VCaP (cell line): ENCODE data around the gene NAP1L1.

Source experiments
- H3K27ac ChIP-seq: fragments of 450-650 bp; 2 replicates; pipeline ENCODE4 v1.5.1; 2017
- TF ChIP-seq, protein P1 (sequence below): fragments of 450-650 bp; conservative IDR thresholded peaks from 2 replicates; pipeline ENCODE4 v1.5.1; 2017; ENCODE audit warnings: mild to moderate bottlenecking, moderate library complexity

NAP1L1 gene, protein sequence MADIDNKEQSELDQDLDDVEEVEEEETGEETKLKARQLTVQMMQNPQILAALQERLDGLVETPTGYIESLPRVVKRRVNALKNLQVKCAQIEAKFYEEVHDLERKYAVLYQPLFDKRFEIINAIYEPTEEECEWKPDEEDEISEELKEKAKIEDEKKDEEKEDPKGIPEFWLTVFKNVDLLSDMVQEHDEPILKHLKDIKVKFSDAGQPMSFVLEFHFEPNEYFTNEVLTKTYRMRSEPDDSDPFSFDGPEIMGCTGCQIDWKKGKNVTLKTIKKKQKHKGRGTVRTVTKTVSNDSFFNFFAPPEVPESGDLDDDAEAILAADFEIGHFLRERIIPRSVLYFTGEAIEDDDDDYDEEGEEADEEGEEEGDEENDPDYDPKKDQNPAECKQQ

DNA sequence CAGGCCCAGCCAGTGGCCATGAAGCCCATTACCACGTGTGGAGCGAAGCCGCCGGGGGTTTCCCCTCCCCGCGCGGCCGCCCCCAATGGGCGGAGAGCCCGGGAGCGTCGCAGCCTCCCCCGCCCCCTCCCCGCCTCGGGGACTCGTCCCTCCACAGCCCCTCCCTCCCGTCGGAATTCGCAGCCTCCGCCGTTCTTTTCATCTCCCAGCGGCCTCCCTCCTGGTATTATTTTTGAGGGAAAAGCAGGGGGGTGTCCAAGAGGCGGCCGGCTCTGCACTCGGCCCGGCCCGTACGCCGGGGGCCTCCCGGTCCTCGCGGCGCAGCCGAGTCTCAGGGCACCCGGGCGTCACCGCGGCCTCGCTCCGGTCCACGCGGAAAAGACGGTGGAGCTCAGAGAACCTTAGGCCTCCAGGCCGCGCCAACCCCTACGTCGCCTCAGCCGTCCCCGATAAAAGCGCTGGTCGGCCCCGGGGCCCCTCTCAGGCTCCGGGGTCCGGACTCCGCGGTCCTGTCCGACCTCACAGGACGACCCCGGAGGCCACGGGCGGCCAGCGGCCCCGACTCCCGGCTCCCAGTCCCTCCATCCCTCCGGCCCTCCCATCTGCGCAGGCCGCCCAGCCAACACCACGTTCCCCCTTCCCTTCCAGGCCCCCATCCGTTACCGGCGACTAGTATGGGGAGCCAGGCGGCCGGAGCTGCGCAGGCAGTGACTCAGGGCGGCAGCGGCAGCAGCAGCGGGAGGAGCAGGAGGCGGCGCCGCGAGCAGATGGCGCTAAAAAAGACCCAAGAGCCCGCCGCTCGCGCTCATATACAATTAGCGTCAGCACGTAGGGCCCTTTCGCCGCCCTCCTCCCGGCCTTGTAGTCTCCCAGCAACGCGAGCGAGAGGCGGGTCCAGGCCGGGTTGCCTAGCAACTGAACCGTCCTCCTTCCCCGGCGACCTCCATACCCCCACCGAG lies at the start of gene NAP1L1:
Gene NAP1L1, minus strand, starts transcription at position 782 of the 959 bp plus-strand sequence. CDS start 10,466 bp downstream, outside the sequence.
- peak within 1 kb of the TSS; percentile 98 for H3K27ac ChIP-seq
- TF ChIP-seq, protein P1, sequence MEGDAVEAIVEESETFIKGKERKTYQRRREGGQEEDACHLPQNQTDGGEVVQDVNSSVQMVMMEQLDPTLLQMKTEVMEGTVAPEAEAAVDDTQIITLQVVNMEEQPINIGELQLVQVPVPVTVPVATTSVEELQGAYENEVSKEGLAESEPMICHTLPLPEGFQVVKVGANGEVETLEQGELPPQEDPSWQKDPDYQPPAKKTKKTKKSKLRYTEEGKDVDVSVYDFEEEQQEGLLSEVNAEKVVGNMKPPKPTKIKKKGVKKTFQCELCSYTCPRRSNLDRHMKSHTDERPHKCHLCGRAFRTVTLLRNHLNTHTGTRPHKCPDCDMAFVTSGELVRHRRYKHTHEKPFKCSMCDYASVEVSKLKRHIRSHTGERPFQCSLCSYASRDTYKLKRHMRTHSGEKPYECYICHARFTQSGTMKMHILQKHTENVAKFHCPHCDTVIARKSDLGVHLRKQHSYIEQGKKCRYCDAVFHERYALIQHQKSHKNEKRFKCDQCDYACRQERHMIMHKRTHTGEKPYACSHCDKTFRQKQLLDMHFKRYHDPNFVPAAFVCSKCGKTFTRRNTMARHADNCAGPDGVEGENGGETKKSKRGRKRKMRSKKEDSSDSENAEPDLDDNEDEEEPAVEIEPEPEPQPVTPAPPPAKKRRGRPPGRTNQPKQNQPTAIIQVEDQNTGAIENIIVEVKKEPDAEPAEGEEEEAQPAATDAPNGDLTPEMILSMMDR: no peak

DNA sequence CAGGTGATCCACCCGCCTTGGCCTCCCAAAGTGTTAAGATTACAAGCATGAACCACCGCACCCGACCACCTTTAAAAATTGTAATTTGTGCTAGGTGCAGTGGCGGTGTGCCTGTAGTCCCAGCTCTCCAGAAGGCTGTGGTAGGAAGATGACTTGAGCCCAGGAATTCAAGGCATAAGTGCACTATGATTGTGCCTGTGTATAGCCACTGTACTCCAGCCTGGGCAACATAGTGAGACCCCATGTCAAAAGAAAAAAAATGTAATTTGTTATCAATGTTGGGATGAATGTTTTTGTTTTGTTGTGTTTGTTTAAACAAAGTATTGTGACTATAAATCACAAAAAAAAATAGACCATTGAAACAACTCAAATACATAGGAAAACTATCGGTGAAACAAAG lies 43.1 kb upstream of the NAP1L1 start:
- no peak overlapping the region for H3K27ac ChIP-seq
- TF ChIP-seq, protein P1: no peak

DNA sequence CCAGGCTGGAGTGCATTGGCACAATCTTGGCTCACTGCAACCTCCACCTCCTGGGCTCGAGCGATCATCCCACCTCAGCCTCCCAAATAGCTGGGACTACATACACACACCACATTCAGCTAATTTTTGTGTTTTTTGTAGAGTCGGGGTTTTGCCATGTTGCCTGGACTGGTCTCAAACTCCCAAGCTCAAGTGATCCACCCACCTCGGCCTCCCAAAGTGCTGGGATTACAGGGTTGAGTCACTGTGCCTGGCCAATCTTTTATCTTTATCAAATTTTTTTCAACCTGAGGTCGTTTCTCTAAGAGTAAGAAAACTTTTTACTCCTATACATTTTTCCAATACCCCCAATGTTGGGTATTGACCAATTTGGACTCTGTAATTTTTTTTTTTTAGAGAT lies 40.0 kb upstream of the NAP1L1 start:
- H3K27ac ChIP-seq: no peak overlapping the region
- TF ChIP-seq, protein P1: no peak

GRCh38 chr12:76123259-76124212 lies 39.1 kb upstream of the NAP1L1 start:
- TF ChIP-seq, protein P1: no peak
- H3K27ac ChIP-seq: no peak overlapping the region

DNA sequence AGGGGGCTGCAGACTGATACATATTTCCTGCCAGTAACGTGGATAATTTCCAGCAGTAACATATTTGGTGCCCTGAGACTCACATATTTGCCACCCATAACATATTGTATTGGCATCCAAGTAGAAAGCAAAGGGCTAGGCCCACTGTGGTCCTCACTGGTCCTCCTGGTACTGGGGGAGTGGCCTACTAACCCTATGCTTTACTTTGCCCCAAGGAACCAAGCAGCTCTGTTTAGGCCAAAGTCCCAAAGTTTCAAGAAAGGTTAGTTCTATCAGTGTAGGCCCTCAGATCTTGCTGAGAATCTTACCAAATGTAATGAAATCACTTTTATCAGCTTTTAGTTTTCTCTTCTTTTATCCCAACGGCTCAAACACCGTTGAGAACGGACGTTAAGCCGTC lies 35.4 kb upstream of the NAP1L1 start:
- TF ChIP-seq, protein P1: no peak
- H3K27ac ChIP-seq: peak overlapping the region; percentile 8

- TF ChIP-seq, protein P1: no peak
- H3K27ac ChIP-seq: peak overlapping the region; percentile 67
These were observed 33.3 kb upstream of the NAP1L1 start for GRCh38 chr12:76117751-76118150.
